ENCODE results near the gene DPYD. TPM values are rescaled to one million over a fixed set of nuclear protein-coding genes. Genes with fewer than 3 reads are reported as not detected.

The DPYD gene
- total RNA-seq, 2 donors from 2014 or later, result 4.9 to 11.7 TPM

- no peaks in the 10 kb centered on the region for H3K4me1 ChIP-seq
- H3K27me3 ChIP-seq, result no peaks in the 10 kb centered on the region
- no peak overlapping the region for H3K9ac ChIP-seq (ENCODE audit: low read depth in 2 of 2, low read length in 2 of 2)
- H3K36me3 ChIP-seq, result no peaks in the 10 kb centered on the region
- no peak for DNase-seq
- H3K27ac ChIP-seq, result no peak overlapping the region
- H3K9me3 ChIP-seq, result no peaks in the 10 kb centered on the region
- no peak overlapping the region for H3K4me3 ChIP-seq
- TF ChIP-seq CTCF (IDR thresholded peaks at IDR 0.05), result no peak
- intact Hi-C loops (cut with DNase I), result no loop called here
Observed at GRCh38 chr1:97588772-97589171, 332.1 kb downstream of the DPYD start.

- Histone ChIP-seq H3K9ac (ENCODE audit: low read depth in 2 of 2, low read length in 2 of 2) (no peak overlapping the region), H3K4me3 (no peak overlapping the region), H3K4me1 (no peaks in the 10 kb centered on the region), H3K9me3 (no peaks in the 10 kb centered on the region), H3K27me3 (no peaks in the 10 kb centered on the region), H3K27ac (no peak overlapping the region), H3K36me3 (no peaks in the 10 kb centered on the region)
- no peak for DNase-seq
- no peak for TF ChIP-seq CTCF (IDR thresholded peaks at IDR 0.05)
- intact Hi-C loops (cut with DNase I), result no loop called here
Observed at GRCh38 chr1:97581614-97582051, 339.2 kb downstream of the DPYD start.

GRCh38 chr1:97577613-97578012 is 343.2 kb downstream of the DPYD start:
- Histone ChIP-seq H3K9me3 (no peaks in the 10 kb centered on the region), H3K4me1 (no peaks in the 10 kb centered on the region), H3K4me3 (no peak overlapping the region), H3K27me3 (no peaks in the 10 kb centered on the region), H3K36me3 (no peaks in the 10 kb centered on the region), H3K27ac (no peak overlapping the region), H3K9ac (ENCODE audit: low read depth in 2 of 2, low read length in 2 of 2) (no peak overlapping the region)
- no peak for DNase-seq
- TF ChIP-seq CTCF (IDR thresholded peaks at IDR 0.05), result no peak
- intact Hi-C loops (cut with DNase I), result no loop called here

- H3K36me3 ChIP-seq, result no peaks in the 10 kb centered on the region
- intact Hi-C loops (cut with DNase I), result no loop called here
- no peak for DNase-seq
- H3K9ac ChIP-seq (ENCODE audit: low read depth in 2 of 2, low read length in 2 of 2), result no peak overlapping the region
- no peaks in the 10 kb centered on the region for H3K4me1 ChIP-seq
- H3K27ac ChIP-seq, result no peak overlapping the region
- no peaks in the 10 kb centered on the region for H3K9me3 ChIP-seq
- no peaks in the 10 kb centered on the region for H3K27me3 ChIP-seq
- H3K4me3 ChIP-seq, result no peak overlapping the region
- TF ChIP-seq CTCF (IDR thresholded peaks at IDR 0.05), result no peak
Observed at GRCh38 chr1:97573553-97573952, 347.3 kb downstream of the DPYD start.

- Histone ChIP-seq H3K9me3 (no peaks in the 10 kb centered on the region), H3K27ac (no peak overlapping the region)
- intact Hi-C loops (cut with DNase I), result no loop called here
Observed at GRCh38 chr1:97572561-97572960, 348.3 kb downstream of the DPYD start.

More at GRCh38 chr1:97572561-97572960, 348.3 kb downstream of the DPYD start:
- Histone ChIP-seq H3K4me1 (no peaks in the 10 kb centered on the region), H3K36me3 (no peaks in the 10 kb centered on the region), H3K27me3 (no peaks in the 10 kb centered on the region), H3K4me3 (no peak overlapping the region), H3K9ac (ENCODE audit: low read depth in 2 of 2, low read length in 2 of 2) (no peak overlapping the region)
- no peak for TF ChIP-seq CTCF (IDR thresholded peaks at IDR 0.05)
- DNase-seq, result no peak

Data from colonic mucosa (tissue), 4 donors.